HG03469 (cell line): ENCODE results near the gene RBM8A.
A peak's percentile ranks its signal among the peaks of the same experiment; 100 is the strongest.

Source experiments
- ATAC-seq: cut with Tn5 transposase; IDR thresholded peaks from one replicate; pipeline ENCODE4 v1.9.1; 2021; ENCODE audit warnings: mild to moderate bottlenecking, moderate library complexity, moderate number of reproducible peaks; ENCODE audit not compliant: unreplicated experiment

Gene RBM8A

DNA sequence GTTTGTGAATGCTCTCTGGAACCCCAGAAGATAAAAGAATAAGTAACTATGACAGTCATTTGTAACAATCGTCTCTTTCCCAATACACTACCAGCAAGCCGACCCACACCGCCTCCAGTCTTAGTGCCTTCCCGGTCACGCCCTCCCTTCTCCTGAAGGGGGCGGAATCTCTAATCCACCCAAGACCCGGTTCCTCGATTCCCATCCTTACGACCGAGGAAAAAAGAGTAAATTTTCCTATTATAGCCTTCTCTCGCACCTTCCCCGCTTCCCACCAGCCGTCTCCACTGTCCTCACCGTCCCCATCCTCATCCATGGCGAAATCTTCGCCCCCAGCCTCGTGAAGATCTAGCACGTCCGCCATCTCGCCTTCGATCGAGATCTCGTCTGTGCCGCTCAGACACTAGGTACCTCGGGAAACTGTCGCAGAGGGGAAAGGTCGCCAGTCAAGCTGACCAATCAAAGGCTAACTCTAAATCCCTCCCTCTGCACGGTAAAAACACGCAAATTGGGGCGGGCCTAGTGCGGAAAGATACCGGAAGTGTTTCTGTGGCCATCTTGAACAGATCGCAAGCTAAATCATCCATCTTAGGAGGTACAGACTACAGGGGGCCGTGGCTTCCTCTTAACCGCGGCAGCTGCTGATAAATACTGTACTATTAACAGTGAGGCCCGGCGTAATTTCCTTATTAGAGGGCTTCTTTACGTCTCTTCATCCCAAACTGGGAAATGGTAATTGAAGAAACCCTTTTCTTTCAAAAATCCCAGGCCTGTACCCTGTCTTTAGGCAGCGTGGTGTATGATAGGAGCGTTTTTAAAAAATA is at the start of gene RBM8A:
Gene RBM8A, minus strand, starts transcription at position 422 of the 824 bp plus-strand sequence. Its CDS starts 58 bp downstream, at position 364.
- ATAC-seq = peak; percentile 85

DNA sequence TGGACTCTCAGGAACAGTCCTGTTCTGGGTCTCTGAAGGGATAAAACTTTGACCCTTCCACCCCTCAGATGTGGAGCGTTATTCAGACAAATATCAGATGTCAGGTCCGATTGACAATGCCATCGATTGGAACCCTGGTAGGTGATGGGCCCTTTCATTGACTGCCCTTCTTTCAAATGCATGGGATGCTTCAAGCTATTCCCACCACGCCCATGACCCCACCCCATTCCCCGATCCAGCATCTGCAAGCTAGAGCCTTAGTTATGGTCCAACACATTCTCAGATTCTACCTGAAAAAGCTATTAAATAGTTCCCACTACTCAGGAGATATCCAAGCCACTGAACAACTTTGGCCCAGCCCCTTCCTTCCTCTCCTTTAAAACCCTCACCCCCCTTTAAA is 49.7 kb upstream of the RBM8A start:
- no peak for ATAC-seq

DNA sequence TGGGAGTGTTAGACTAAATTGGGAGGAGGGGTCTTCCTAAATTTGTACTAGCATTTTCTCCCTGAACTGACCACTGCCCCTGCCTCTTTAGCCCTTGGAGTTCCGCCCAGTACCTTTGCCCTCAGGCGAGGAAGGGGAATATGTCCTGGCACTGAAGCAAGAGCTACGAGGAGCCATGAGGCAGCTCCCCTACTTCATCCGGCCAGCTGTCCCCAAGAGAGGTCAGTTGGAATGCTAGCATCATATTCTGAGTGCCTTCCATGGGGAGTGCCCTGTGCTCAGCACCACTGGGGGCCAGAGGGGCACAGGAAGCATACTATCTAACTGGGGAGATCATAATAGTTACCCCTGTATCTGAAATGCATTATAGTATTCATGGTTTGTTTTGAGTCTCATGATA is 47.9 kb upstream of the RBM8A start:
- ATAC-seq = no peak

- no peak for ATAC-seq
Observed at GRCh38 chr1:145974721-145975120, 47.4 kb upstream of the RBM8A start.

GRCh38 chr1:145972580-145972979 is 45.3 kb upstream of the RBM8A start:
- no peak for ATAC-seq

DNA sequence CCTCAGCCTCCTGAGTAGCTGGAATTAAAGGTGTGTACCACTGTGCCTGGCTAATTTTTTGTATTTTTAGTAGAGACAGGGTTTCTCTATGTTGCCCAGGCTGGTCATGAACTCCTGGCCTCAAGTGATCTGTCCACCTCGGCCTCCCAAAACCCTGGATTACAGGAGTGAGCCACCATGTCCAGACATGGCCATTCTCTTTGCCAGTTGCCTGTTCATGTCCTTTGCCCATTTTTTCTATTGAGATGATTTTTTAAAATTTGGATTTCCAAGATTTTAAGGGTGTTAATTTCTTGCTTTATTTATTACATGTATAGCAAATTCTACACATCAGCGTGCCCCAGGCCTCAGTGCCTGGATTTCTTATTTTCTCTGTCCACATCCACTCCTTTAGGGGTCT is 40.0 kb upstream of the RBM8A start:
- no peak for ATAC-seq

GRCh38 chr1:145965119-145965744 is 37.9 kb upstream of the RBM8A start:
- ATAC-seq = no peak

DNA sequence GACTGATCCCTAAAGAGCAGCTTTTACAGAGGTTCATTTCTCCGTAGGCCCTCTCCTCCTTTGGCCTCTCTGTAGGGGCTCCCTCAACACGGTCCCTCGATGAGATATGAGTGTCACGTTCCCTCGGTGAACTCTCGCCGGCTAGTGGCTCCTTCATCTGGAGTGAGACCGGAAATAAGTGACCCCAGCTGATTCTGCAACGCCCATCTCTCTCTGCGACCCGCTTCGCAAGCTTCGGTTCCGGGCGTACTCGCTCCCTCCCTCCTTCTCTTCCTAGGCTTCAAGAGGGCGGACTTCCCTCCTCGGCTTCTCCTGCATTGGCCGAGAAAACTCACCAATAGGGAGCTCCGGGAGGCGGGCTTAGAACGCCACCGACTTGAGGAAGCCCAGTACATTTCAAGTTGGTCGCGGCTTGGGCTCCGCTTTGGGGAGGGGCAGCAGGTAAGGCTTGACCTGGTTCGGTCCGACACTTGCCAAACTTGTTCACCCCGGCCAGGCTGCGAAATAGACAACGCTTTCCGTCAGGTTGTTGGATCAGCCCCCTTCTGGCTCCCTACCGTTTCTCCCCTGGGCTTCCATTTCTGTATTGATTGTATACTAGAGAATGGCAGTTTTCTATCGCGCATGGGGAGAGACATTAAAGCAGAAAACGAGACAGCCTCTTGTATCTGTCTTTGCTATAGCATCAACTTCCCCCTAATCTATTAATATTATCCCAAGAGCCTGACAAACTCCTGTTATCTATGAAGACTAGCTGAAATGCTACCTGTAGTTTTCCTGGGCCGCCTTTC is 37.2 kb upstream of the RBM8A start, which contains the start of the genes ANKRD34A and POLR3GL:
Gene ANKRD34A, minus strand, starts transcription at position 248 of the 791 bp plus-strand sequence. CDS start 2,816 bp downstream, outside the sequence.
Gene POLR3GL, plus strand, starts transcription at position 363 of the 791 bp plus-strand sequence. CDS start 10,176 bp downstream, outside the sequence.
- peak; percentile 71 for ATAC-seq

DNA sequence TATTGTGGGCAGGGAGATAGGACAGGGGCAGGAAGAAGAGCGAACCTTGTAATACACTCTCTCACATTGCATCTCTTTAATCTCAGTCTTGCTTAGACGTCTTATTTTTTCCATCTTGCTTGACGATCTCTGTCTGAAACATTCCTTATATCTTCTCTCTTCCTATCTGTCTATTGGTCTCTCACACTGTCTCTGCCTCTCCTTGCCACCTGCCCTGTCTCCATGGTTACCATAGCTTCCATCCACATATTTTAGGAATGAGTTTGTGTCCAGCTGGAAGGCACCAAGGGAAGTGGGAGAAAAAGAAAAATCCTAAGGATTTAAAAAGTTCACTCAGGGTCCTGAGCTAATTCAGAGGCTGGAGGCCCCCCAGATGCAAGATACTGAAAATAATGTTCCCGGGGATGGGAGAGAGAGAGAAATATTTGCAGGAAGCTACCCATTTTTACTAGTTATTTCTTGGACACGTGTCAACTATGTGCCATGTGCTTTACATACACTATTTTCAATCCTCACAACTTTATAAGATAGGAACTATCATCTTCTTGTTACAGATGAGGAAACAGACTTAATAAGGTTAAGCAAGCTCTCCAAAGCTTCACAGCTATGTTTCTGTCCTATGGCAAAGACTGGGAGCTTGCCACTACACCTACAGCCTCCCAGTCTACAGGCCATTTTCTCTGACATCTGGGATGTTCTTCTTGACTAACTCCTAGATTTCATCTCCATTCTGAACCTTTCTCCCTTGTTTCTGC is 36.2 kb upstream of the RBM8A start:
- no peak for ATAC-seq

DNA sequence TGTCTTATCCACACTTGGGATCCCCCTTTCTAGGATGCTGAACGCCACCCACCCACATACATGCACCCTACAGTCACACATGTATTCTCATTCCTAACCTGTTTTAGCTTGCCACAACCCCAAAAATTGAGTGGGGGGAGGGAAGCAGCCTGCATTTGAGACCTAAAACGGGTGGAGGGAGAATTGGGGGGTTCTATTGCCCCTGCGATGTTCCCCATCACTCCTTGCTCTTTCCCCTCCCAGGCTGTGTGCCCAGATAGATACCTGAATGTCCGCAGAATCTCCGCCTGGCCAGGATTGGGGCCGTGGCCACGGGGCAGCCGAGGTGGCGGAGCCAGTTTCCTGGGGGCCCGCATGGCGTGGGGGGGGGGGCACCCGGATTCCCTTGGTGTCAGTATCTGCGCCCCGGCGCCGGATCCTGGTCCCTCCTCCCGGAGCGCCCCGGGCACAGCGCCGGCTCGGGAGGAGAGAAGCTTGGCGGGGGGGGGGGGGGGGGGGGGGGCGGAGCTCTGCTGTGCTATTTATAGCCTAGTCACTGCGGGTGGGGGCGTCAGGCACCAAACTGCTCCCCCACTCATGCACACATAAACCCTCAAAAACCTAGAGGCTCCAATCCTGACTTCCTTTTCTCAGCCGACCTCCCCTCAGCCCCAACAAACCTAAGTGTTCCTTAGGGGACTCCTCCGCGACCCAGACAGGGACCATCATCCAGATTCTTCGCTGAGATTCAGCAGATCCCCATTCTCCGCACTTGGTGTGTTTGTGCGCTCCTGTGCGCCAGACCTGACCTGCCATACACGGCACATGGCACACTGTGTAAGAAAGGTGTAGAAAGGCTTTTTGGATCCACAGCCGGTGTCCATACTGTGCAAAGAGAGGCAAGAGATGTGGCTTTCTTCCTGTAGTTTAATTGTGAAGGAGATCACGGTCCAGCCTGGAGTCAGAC is 35.1 kb upstream of the RBM8A start:
- ATAC-seq = no peak

- no peak for ATAC-seq
Observed at GRCh38 chr1:145961425-145962156, 34.3 kb upstream of the RBM8A start.

- no peak for ATAC-seq
Observed at GRCh38 chr1:145961109-145961424, 33.8 kb upstream of the RBM8A start.

- ATAC-seq = no peak
Observed at GRCh38 chr1:145960468-145961108, 33.3 kb upstream of the RBM8A start.

GRCh38 chr1:145959957-145960467 is 32.7 kb upstream of the RBM8A start:
- no peak for ATAC-seq

DNA sequence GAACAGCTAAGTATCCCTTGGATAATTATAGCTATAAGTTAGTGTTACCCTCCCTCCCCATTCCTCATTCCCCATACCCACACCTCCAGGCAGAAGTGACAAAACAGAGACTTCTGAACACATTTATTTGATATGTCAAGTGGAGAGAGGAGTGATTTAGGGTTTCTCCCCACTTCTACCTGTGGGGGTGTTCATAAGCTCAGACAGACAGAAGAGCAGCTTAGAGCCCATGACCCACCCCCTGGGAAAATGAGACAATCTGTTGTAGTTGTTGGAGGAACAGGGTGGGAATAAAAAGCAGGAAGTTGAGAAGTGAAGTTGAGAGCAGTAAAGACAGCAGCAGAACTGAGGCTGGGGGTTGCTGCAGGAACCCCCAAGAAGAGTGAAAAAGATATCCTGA is 32.0 kb upstream of the RBM8A start:
- no peak for ATAC-seq

DNA sequence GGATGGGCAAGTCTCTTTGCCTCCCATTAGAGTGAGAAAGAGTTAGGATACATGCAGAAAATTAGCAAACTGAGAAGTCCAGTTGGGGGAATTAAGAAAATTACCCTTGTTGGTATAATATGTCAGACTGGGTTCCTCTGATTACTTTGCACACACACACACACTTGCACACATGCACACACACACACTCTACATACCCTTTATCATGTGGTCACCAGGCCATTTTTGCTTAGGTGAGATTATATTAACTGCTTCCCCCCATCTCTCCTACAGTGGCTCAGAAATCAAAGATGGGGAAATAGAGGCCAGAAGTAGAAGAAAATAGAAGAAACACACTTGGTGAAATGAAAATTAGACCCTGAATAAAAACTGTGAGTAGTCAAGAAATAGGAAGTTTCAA is 31.4 kb upstream of the RBM8A start:
- no peak for ATAC-seq

- ATAC-seq = peak; percentile 59
Observed at GRCh38 chr1:145957443-145958319, 30.4 kb upstream of the RBM8A start, which contains the start of gene LIX1L. Gene LIX1L, minus strand, starts transcription at chr1:145958017. Its CDS starts 90 bp downstream, at chr1:145957927.
